Activated T-cell treated with anti-CD3 and anti-CD28 coated beads for 1 hour (primary cell): ENCODE data around the gene SORBS1.

ENCODE experiments used
- DNase-seq: peaks from one replicate; pipeline ENCODE4 v3.0.0-alpha.2; 2020; ENCODE audit warnings: low read depth

Gene SORBS1

GRCh38 chr10:95539560-95540284, 21.4 kb downstream of the SORBS1 start:
- DNase-seq: no peak

GRCh38 chr10:95538412-95538811, 22.8 kb downstream of the SORBS1 start:
- no peak for DNase-seq

- DNase-seq: no peak
Measured at GRCh38 chr10:95537542-95537927, 23.6 kb downstream of the SORBS1 start.

- DNase-seq: no peak
Measured at GRCh38 chr10:95536894-95537541, 24.2 kb downstream of the SORBS1 start.

GRCh38 chr10:95536017-95536416, 25.2 kb downstream of the SORBS1 start:
- no peak for DNase-seq

- DNase-seq: no peak
Measured at GRCh38 chr10:95535526-95535925, 25.6 kb downstream of the SORBS1 start.

GRCh38 chr10:95533590-95533989, 27.6 kb downstream of the SORBS1 start:
- no peak for DNase-seq

GRCh38 chr10:95532536-95532935, 28.6 kb downstream of the SORBS1 start:
- no peak for DNase-seq

- no peak for DNase-seq
Measured at GRCh38 chr10:95531994-95532399, 29.2 kb downstream of the SORBS1 start.

GRCh38 chr10:95531058-95531809, 29.9 kb downstream of the SORBS1 start:
- DNase-seq: no peak

GRCh38 chr10:95530561-95530960, 30.6 kb downstream of the SORBS1 start:
- DNase-seq: no peak

GRCh38 chr10:95530029-95530428, 31.1 kb downstream of the SORBS1 start:
- DNase-seq: no peak

GRCh38 chr10:95526044-95526443, 35.1 kb downstream of the SORBS1 start:
- no peak for DNase-seq

- no peak for DNase-seq
Measured at GRCh38 chr10:95525033-95525418, 36.1 kb downstream of the SORBS1 start.

- no peak for DNase-seq
Measured at GRCh38 chr10:95524358-95525032, 36.7 kb downstream of the SORBS1 start.

- DNase-seq: no peak
Measured at GRCh38 chr10:95522117-95522516, 39.1 kb downstream of the SORBS1 start.

- DNase-seq: no peak
Measured at GRCh38 chr10:95520617-95521016, 40.6 kb downstream of the SORBS1 start.

GRCh38 chr10:95518455-95519452, 42.4 kb downstream of the SORBS1 start:
- DNase-seq: no peak

GRCh38 chr10:95517536-95518454, 43.4 kb downstream of the SORBS1 start:
- DNase-seq: no peak

GRCh38 chr10:95516774-95517373, 44.3 kb downstream of the SORBS1 start:
- no peak for DNase-seq
